Caco-2 (cell line): ENCODE data around the gene SLC16A2. TPM values are rescaled to one million over a fixed set of nuclear protein-coding genes. Genes with fewer than 3 reads are reported as not detected.

Experiments used
- Bru-seq: library from RNA; stranded (reverse); fragments of 400-500 nt; gene quantifications from one replicate; lab custom pipeline; 2021; lab: Mats Ljungman, UMichigan
- BruChase-seq, 2 experiments: library from RNA; stranded (reverse); fragments of 400-500 nt; gene quantifications; one replicate each; lab custom pipeline; 2021; lab: Mats Ljungman, UMichigan
- BruUV-seq: library from RNA; stranded (reverse); fragments of 400-500 nt; replicated peaks from 2 replicates; lab custom pipeline; 2021; lab: Mats Ljungman, UMichigan
- CTCF ChIA-PET: fragments of 300-600 bp; sonication (Branson Sonifier 250); formaldehyde crosslinking; loops from one replicate; lab custom pipeline; 2022; ENCODE audit warnings: antibody characterized with exemption; lab: Charles Lee
- POLR2A ChIA-PET: fragments of 300-600 bp; sonication (Branson Sonifier 250); formaldehyde crosslinking; loops from one replicate; lab custom pipeline; 2022; ENCODE audit warnings: antibody characterized with exemption; lab: Charles Lee
- DNase-seq, 2 experiments: peaks; one replicate each; pipeline versions ENCODE4 v3.0.0 to v3.0.0-alpha.2; 2020 to 2022
- H3K27me3 ChIP-seq: replicated peaks from 2 replicates; pipeline ENCODE4 v1.6.0; 2011; ENCODE audit warnings: low read length; ENCODE audit not compliant: control insufficient read depth, insufficient read depth
- H3K36me3 ChIP-seq: 2 replicates; pipeline ENCODE4 v1.5.1; 2011; ENCODE audit warnings: low read length; ENCODE audit not compliant: control insufficient read depth, insufficient read depth
- H3K4me1 ChIP-seq: fragments of 250-450 bp; sonication (Bioruptor Pico); 2 replicates; pipeline ENCODE4 v1.5.1; 2020; ENCODE audit warnings: mild to moderate bottlenecking
- H3K4me3 ChIP-seq: 2 replicates; pipeline ENCODE4 v1.5.1; 2011; ENCODE audit warnings: low read depth, mild to moderate bottlenecking, control low read depth, low read length
- H3K9me3 ChIP-seq: fragments of 250-450 bp; sonication (Bioruptor Pico); 2 replicates; pipeline ENCODE4 v1.5.1; 2020; ENCODE audit warnings: mild to moderate bottlenecking, moderate library complexity
- H3K27ac Mint-ChIP-seq: one replicate; pipeline ENCODE4 v1.8.0; 2022; ENCODE audit warnings: mixed read lengths; ENCODE audit not compliant: unreplicated experiment
- H3K27me3 Mint-ChIP-seq: one replicate; pipeline ENCODE4 v1.8.0; 2022; ENCODE audit warnings: mixed read lengths; ENCODE audit not compliant: insufficient read depth, unreplicated experiment
- H3K36me3 Mint-ChIP-seq: one replicate; pipeline ENCODE4 v1.8.0; 2022; ENCODE audit warnings: mild to moderate bottlenecking, mixed read lengths; ENCODE audit not compliant: insufficient read depth, unreplicated experiment
- H3K4me1 Mint-ChIP-seq: one replicate; pipeline ENCODE4 v1.8.0; 2022; ENCODE audit warnings: low read depth, mixed read lengths; ENCODE audit not compliant: unreplicated experiment
- H3K4me3 Mint-ChIP-seq: one replicate; pipeline ENCODE4 v1.8.0; 2022; ENCODE audit warnings: mild to moderate bottlenecking, moderate library complexity, mixed read lengths; ENCODE audit not compliant: unreplicated experiment
- H3K9me3 Mint-ChIP-seq: one replicate; pipeline ENCODE4 v1.8.0; 2022; ENCODE audit warnings: mixed read lengths; ENCODE audit not compliant: unreplicated experiment
- CTCF ChIP-seq, 2 experiments: fragments of 200-600 bp in 1 of 2; IDR thresholded peaks; 1 replicate in 1 of 2; 2 replicates in 1 of 2; pipeline versions ENCODE4 v1.5.1 to v1.8.0; 2011 to 2022; ENCODE audit warnings: antibody characterized with exemption in 1 of 2, control low read depth in 1 of 2, inconsistent platforms in 1 of 2, low read depth in 1 of 2, low read length in 1 of 2, mild to moderate bottlenecking in 1 of 2, moderate library complexity in 1 of 2; ENCODE audit not compliant: insufficient read depth in 1 of 2, severe bottlenecking in 1 of 2, unreplicated experiment in 1 of 2
- intact Hi-C: fragments of 100-400 bp; cut with micrococcal nuclease; formaldehyde crosslinking; loops from one replicate; pipeline ENCODE4 v1.10.0; 2022; ENCODE audit not compliant: unreplicated experiment
- long read RNA-seq: library from polyadenylated mRNA; stranded (forward); transcript quantifications from one replicate; pipeline ENCODE4 v2.0.0, GENCODE V29; 2022
- total RNA-seq: library from RNA; stranded (reverse); gene quantifications from 2 replicates; pipeline ENCODE4 v1.2.3, GENCODE V29; 2022

The SLC16A2 gene
- total RNA-seq (0.34 and 0.58 TPM in 2 replicates), Bru-seq, nascent RNA (percentile 17 among the genes with signal in this experiment), BruChase-seq, experiment 1, labeled RNA remaining after a 2-hour chase (percentile 17 among the genes with signal in this experiment), BruChase-seq, experiment 2, labeled RNA remaining after a 6-hour chase (percentile 15 among the genes with signal in this experiment)
- long read RNA-seq: 0 reads

GRCh38 chrX:74421036-74421739 lies at the start of gene SLC16A2:
Gene SLC16A2, plus strand, starts transcription at chrX:74421493. Its CDS starts 145 bp downstream, at chrX:74421638.
- CTCF ChIA-PET: no interaction called here
- peak within 1 kb of the TSS; percentile 46 for H3K4me3 ChIP-seq
- BruUV-seq: no TSS peak
- no peaks in the 10 kb centered on the region for H3K4me1 Mint-ChIP-seq
- DNase-seq: peak; percentile 32 to 38
- no peaks in the 10 kb centered on the region for H3K27me3 ChIP-seq
- no peak for TF ChIP-seq CTCF (IDR thresholded peaks at IDR 0.05; ENCODE audit: insufficient read depth in 1 of 2, low read depth in 1 of 2, low read length in 1 of 2, severe bottlenecking in 1 of 2, unreplicated experiment in 1 of 2)
- peak within 1 kb of the TSS; percentile 70 for H3K4me3 Mint-ChIP-seq
- H3K4me1 ChIP-seq: no peaks in the 10 kb centered on the region
- intact Hi-C loops: no loop called here
- no peaks in the 10 kb centered on the region for H3K9me3 Mint-ChIP-seq
- no peaks in the 10 kb centered on the region for H3K36me3 ChIP-seq
- peaks cover 8% of the 10 kb centered on the region for H3K27me3 Mint-ChIP-seq
- no peak within 1 kb of the TSS for H3K27ac Mint-ChIP-seq
- no peaks in the 10 kb centered on the region for H3K9me3 ChIP-seq
- peaks cover 6% of the 10 kb centered on the region for H3K36me3 Mint-ChIP-seq
- POLR2A ChIA-PET: interaction anchor here (0.6 kb wide), 1 partner anchor 1164 kb away, joined by 5 read pairs; no protein-coding TSS in a partner anchor

DNA sequence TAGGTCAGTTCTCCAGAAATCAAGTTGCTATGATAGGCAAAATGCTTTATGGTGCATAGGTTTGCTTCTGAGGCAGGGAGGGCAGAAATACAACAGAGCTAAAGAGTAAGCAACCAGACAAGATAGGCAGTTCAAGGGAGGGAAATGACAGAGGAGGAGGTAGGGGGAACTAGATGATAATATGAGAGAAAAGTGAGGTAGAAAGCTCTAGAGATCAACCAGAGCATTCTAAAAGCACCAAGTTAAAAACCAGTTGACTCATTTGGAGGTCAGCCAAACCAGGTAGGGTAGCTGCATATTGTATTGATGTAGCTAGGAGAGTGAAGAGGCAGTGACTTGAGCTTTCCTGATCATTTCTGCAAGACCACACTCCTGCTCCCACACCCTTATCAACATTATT lies 49.0 kb upstream of the SLC16A2 start:
- no peaks in the 10 kb centered on the region for H3K36me3 Mint-ChIP-seq
- H3K27ac Mint-ChIP-seq: no peak overlapping the region
- CTCF ChIA-PET: no interaction called here
- H3K9me3 ChIP-seq: no peaks in the 10 kb centered on the region
- no peak for TF ChIP-seq CTCF (IDR thresholded peaks at IDR 0.05; ENCODE audit: insufficient read depth in 1 of 2, low read depth in 1 of 2, low read length in 1 of 2, severe bottlenecking in 1 of 2, unreplicated experiment in 1 of 2)
- H3K4me1 Mint-ChIP-seq: no peaks in the 10 kb centered on the region
- no peaks in the 10 kb centered on the region for H3K27me3 ChIP-seq
- intact Hi-C loops: no loop called here
- no peaks in the 10 kb centered on the region for H3K4me1 ChIP-seq
- H3K36me3 ChIP-seq: no peaks in the 10 kb centered on the region
- no TSS peak for BruUV-seq
- no peak overlapping the region for H3K4me3 Mint-ChIP-seq
- H3K4me3 ChIP-seq: no peak overlapping the region
- H3K9me3 Mint-ChIP-seq: no peaks in the 10 kb centered on the region
- peaks cover 9% of the 10 kb centered on the region for H3K27me3 Mint-ChIP-seq
- POLR2A ChIA-PET: no interaction called here
- no peak for DNase-seq

DNA sequence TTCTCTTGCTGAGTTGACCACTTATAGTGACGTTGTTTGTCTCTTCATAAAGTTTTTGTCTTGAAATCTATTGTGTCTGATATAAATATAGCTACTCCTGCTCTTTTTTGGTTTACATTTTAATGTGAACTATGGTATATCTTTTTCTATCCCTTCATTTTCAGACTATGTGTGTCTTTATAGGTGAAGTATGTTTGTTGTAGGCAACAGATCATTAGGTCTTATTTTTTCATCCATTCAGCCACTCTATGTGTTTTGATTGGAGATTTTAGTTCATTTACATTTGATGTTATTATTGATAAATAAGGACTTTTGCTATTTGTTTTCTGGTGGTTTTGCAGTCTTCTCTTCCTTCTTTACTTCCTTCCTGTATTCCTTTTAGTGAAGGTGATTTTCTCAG lies 44.0 kb upstream of the SLC16A2 start:
- intact Hi-C loops: no loop called here
- H3K27me3 Mint-ChIP-seq: peaks cover 6% of the 10 kb centered on the region
- no peak for TF ChIP-seq CTCF (IDR thresholded peaks at IDR 0.05; ENCODE audit: insufficient read depth in 1 of 2, low read depth in 1 of 2, low read length in 1 of 2, severe bottlenecking in 1 of 2, unreplicated experiment in 1 of 2)

More for the DNA sequence above, 44.0 kb upstream of the SLC16A2 start:
- H3K27me3 ChIP-seq: no peaks in the 10 kb centered on the region
- no peaks in the 10 kb centered on the region for H3K4me1 ChIP-seq
- Mint-ChIP-seq H3K4me3 (no peak overlapping the region), H3K4me1 (no peaks in the 10 kb centered on the region), H3K36me3 (no peaks in the 10 kb centered on the region), H3K27ac (no peak overlapping the region), H3K9me3 (no peaks in the 10 kb centered on the region)
- no peaks in the 10 kb centered on the region for H3K9me3 ChIP-seq
- ChIA-PET CTCF (no interaction called here), POLR2A (no interaction called here)
- no peak for DNase-seq
- H3K4me3 ChIP-seq: no peak overlapping the region
- no peaks in the 10 kb centered on the region for H3K36me3 ChIP-seq
- BruUV-seq: no TSS peak
